Astrocyte of the spinal cord (primary cell): Measurements from ENCODE around the gene SNX15.
"Not testable (repeated sequence)": the region's sequence is repeated elsewhere in the genome, so short reads cannot be mapped to it uniquely, and the experiment has no call there.

Source experiments
- DNase-seq: peaks from one replicate; pipeline ENCODE4 v3.0.0; 2011; ENCODE audit warnings: low read depth, low spot score
- H3K4me3 ChIP-seq: 2 replicates; pipeline ENCODE4 v1.5.1; 2011; ENCODE audit warnings: low read depth, mild to moderate bottlenecking, low read length, moderate library complexity
- in situ Hi-C: cut with HindIII; loops from 2 replicates; pipeline ENCODE4 v1.10.0; 2017; ENCODE audit warnings: low sequenced_read_pairs
- TF ChIP-seq, protein P1 (sequence below): IDR thresholded peaks from 2 replicates; pipeline ENCODE4 v1.5.1; 2012; ENCODE audit warnings: low read depth, mild to moderate bottlenecking, low read length, inconsistent platforms

The SNX15 gene

GRCh38 chr11:65003282-65003681 is 24.0 kb upstream of the SNX15 start:
- TF ChIP-seq, protein P1, sequence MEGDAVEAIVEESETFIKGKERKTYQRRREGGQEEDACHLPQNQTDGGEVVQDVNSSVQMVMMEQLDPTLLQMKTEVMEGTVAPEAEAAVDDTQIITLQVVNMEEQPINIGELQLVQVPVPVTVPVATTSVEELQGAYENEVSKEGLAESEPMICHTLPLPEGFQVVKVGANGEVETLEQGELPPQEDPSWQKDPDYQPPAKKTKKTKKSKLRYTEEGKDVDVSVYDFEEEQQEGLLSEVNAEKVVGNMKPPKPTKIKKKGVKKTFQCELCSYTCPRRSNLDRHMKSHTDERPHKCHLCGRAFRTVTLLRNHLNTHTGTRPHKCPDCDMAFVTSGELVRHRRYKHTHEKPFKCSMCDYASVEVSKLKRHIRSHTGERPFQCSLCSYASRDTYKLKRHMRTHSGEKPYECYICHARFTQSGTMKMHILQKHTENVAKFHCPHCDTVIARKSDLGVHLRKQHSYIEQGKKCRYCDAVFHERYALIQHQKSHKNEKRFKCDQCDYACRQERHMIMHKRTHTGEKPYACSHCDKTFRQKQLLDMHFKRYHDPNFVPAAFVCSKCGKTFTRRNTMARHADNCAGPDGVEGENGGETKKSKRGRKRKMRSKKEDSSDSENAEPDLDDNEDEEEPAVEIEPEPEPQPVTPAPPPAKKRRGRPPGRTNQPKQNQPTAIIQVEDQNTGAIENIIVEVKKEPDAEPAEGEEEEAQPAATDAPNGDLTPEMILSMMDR, result no peak
- DNase-seq, result peak; percentile 28
- in situ Hi-C loops, result no loop called here
- no peak overlapping the region for H3K4me3 ChIP-seq

DNA sequence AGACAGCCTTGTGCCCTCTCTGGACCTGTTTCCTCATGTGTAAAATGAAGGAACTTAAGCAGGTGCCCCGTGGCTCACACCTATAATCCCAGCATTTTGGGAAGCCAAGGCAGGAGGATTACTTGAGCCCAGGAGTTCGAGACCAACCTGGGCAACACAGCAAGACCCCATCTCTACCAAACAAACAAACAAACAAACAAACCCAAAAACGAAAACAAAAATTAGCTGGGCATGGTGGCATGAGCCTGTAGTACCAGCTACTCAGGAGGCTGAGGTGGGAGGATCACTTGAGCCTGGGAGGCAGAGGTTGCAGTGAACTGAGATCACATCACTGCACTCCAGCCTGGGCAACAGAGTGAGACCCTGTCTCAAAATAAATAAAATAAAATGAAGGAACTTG is 23.3 kb upstream of the SNX15 start:
- in situ Hi-C loops, DNase-seq, H3K4me3 ChIP-seq: not testable (repeated sequence)

DNA sequence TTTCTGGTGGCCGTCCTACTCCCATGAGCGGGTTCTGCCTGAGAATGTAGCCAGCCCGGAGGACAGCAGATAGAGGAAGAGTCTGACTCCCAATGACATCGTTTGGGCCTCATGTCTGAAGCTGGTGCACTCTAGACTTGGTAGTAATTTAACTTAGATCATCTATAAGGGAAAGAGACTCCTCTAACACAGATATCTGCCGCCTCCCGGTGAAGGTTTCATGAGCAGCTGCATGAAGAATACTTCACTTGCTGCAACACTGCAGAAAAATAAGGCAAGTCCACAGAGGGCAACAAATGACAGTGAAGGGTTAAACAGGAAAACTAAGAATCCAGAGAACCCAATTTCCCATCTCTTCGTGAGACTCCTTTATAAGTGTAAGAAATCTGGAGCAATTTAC is 19.2 kb upstream of the SNX15 start:
- no peak overlapping the region for H3K4me3 ChIP-seq
- TF ChIP-seq, protein P1, result no peak
- in situ Hi-C loops, result no loop called here
- DNase-seq, result no peak

DNA sequence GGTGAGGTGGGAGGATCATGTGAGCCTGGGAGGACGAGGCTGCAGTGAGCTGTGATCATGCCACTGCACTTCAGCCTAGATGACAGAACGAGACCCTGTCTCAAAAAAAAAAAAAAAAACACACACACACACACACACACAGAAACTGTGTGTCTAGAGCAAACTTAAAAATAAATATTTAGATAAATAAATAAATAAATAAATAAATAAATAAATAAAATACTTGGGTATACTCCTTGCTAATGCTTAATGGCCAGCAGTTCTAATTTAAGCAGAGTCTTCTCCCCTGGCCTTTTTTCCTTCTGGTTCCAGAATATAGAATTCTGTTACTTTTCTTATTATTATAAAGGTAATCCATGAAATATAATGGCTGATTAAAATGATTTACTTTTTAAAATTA is 18.4 kb upstream of the SNX15 start:
- H3K4me3 ChIP-seq, result no peak overlapping the region
- TF ChIP-seq, protein P1, result no peak
- DNase-seq, result no peak
- in situ Hi-C loops, result no loop called here

DNA sequence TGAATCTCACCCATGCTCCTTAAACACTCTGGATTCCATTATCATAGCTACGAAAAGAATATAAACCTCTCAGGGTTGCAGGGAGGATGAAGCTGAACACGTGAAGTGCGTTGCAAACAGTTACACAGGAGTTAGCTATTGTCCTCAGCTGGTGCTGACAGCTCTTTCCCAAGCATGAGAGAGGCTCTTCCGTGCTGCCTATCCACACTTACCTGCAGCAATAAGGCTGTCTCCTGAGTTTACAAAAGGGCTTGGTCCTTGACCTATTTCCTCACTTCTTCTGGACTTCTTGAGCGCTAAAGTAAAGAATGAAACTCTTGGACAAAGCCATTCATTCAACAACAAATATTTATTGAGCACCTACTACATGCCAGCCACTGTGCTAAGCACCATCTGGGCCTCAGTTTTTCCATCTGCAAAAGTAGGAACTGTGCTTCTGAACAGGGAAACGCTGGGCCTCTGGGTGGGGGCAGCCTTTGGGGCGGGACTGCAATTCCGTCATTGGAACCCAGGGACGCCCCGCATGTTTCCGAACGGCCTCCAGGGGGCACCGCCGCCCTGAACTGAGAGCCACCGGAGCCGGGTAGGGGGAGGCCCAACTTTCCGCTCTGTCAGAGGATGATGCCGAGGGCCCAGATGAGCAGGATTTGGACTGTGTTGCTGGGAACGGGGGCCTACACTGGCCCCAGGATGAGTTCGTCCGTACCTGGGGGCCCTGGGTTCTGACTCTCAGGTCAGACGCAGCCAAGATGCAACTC is 13.9 kb upstream of the SNX15 start:
- TF ChIP-seq, protein P1, result peak; percentile 88
- peak; percentile 87 for DNase-seq
- in situ Hi-C loops, result no loop called here
- peak overlapping the region; percentile 69 for H3K4me3 ChIP-seq

DNA sequence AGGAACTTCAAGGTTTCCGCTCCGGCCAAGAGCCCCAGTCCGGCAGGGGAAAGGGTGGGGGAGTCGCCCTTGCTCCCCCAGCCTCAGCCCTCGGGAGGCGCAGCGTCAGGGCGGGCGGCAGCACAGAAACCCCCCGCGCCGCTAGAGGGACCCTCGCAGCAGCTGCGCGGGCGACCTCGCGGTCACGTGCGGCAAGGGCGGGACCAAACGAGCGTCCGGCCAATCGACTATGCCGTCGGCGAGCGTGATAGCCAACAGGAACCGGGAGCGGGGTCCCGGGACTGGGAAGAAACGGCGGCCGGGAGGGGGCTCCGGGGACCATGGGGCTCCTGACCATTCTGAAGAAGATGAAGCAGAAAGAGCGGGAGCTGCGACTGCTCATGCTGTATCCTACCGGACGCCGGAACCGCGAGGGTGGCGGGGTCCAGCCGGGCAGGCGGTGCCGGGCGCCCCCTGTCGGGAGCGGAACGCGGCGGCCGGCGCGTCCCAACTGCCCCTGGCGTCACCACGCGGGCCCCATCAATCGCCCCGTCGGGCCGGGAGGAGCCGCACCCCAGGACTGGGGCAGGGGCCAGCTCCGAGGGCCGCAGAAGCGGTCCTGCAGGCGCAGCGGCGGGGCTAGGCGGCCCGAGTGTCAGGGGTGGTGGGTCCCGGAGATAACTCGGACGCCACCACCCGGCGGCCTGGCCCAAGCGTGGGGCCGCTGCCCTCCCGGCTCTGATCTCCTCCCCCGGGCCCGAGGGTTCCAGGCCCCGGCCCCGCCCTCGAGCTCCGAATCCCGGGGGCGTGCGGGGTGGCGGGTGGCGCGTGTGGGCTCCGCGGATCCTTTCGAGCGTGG is 13.1 kb upstream of the SNX15 start, which contains the start of gene ARL2:
Gene ARL2, plus strand, starts transcription at position 273 of the 838 bp plus-strand sequence. Its CDS starts 48 bp downstream, at position 321.
- DNase-seq, result peak; percentile 90
- TF ChIP-seq, protein P1, result peak; percentile 67
- H3K4me3 ChIP-seq, result peak within 1 kb of the TSS; percentile 69
- in situ Hi-C loops, result no loop called here
